ENCODE results near the gene GTF3C4.

DNA sequence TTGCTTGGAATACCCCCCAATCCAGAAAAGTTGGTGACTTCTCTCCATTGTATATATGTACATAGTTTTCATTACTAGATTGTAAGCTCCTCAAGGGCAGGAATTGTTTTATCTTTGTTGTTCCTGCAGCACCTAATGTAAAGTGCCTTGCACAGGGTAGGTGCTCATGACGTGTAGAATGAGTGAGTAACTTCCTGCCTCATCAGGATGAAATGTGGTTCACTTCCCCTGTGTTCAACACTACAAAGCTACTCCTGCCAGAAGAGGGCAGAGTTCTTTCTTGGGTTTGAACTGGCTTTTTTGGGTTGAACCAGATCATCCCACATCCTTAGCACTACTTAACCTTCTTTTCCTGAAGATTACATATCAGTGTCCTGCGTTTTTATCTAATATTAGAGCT, 23.9 kb downstream of the GTF3C4 start:
- no peak for TF ChIP-seq MAX (IDR thresholded peaks at IDR 0.05; ENCODE audit: low read depth, low read length)
- TF ChIP-seq E2F8 (IDR thresholded peaks at IDR 0.05; ENCODE audit: low read depth, partially characterized antibody), result no peak
- no peak for TF ChIP-seq POLR2AphosphoS5 (IDR thresholded peaks at IDR 0.05; ENCODE audit: low read length)
- no peak for TF ChIP-seq SPI1 (IDR thresholded peaks at IDR 0.05; ENCODE audit: borderline replicate concordance, insufficient read depth, low read depth, low read length)
- TF ChIP-seq, protein P1, sequence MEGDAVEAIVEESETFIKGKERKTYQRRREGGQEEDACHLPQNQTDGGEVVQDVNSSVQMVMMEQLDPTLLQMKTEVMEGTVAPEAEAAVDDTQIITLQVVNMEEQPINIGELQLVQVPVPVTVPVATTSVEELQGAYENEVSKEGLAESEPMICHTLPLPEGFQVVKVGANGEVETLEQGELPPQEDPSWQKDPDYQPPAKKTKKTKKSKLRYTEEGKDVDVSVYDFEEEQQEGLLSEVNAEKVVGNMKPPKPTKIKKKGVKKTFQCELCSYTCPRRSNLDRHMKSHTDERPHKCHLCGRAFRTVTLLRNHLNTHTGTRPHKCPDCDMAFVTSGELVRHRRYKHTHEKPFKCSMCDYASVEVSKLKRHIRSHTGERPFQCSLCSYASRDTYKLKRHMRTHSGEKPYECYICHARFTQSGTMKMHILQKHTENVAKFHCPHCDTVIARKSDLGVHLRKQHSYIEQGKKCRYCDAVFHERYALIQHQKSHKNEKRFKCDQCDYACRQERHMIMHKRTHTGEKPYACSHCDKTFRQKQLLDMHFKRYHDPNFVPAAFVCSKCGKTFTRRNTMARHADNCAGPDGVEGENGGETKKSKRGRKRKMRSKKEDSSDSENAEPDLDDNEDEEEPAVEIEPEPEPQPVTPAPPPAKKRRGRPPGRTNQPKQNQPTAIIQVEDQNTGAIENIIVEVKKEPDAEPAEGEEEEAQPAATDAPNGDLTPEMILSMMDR (IDR thresholded peaks at IDR 0.05 in 2 of 3, conservative IDR thresholded peaks at IDR 0.05 in 1 of 3; ENCODE audit: control insufficient read depth in 2 of 3, extremely low read depth in 1 of 3, insufficient read depth in 1 of 3, low read depth in 3 of 3, low read length in 3 of 3), result 0 out of 6 replicates have a peak, but pooled peaks of 1 of the 3 experiments have one; percentile 9
- no peak for TF ChIP-seq POLR2AphosphoS2 (IDR thresholded peaks at IDR 0.05; ENCODE audit: low read depth, low read length)
- TF ChIP-seq, protein P2, sequence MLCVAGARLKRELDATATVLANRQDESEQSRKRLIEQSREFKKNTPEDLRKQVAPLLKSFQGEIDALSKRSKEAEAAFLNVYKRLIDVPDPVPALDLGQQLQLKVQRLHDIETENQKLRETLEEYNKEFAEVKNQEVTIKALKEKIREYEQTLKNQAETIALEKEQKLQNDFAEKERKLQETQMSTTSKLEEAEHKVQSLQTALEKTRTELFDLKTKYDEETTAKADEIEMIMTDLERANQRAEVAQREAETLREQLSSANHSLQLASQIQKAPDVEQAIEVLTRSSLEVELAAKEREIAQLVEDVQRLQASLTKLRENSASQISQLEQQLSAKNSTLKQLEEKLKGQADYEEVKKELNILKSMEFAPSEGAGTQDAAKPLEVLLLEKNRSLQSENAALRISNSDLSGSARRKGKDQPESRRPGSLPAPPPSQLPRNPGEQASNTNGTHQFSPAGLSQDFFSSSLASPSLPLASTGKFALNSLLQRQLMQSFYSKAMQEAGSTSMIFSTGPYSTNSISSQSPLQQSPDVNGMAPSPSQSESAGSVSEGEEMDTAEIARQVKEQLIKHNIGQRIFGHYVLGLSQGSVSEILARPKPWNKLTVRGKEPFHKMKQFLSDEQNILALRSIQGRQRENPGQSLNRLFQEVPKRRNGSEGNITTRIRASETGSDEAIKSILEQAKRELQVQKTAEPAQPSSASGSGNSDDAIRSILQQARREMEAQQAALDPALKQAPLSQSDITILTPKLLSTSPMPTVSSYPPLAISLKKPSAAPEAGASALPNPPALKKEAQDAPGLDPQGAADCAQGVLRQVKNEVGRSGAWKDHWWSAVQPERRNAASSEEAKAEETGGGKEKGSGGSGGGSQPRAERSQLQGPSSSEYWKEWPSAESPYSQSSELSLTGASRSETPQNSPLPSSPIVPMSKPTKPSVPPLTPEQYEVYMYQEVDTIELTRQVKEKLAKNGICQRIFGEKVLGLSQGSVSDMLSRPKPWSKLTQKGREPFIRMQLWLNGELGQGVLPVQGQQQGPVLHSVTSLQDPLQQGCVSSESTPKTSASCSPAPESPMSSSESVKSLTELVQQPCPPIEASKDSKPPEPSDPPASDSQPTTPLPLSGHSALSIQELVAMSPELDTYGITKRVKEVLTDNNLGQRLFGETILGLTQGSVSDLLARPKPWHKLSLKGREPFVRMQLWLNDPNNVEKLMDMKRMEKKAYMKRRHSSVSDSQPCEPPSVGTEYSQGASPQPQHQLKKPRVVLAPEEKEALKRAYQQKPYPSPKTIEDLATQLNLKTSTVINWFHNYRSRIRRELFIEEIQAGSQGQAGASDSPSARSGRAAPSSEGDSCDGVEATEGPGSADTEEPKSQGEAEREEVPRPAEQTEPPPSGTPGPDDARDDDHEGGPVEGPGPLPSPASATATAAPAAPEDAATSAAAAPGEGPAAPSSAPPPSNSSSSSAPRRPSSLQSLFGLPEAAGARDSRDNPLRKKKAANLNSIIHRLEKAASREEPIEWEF (IDR thresholded peaks at IDR 0.05; ENCODE audit: insufficient replicate concordance, low read depth, low read length), result no peak
